B cell (primary cell): ENCODE data around the gene SEC24B. TPM values are rescaled to one million over a fixed set of nuclear protein-coding genes. Genes with fewer than 3 reads are reported as not detected.
"Not testable (repeated sequence)": the region's sequence is repeated elsewhere in the genome, so short reads cannot be mapped to it uniquely, and the experiment has no call there.

ENCODE experiments used
- ATAC-seq: fragments of 200-7000 bp; cut with Tn5 transposase; one replicate; pipeline ENCODE4 v1.10.0; 2021; ENCODE audit warnings: low read depth, mild to moderate bottlenecking, moderate number of reproducible peaks, moderate library complexity
- CTCF ChIA-PET: fragments of 350-600 bp; sonication (Branson Sonifier 250); formaldehyde crosslinking; loops from one replicate; lab custom pipeline; 2021; ENCODE audit warnings: antibody characterized with exemption, inconsistent platforms; lab: Charles Lee
- POLR2A ChIA-PET: fragments of 350-600 bp; sonication (Branson Sonifier 250); formaldehyde crosslinking; loops from one replicate; lab custom pipeline; 2021; ENCODE audit warnings: antibody characterized with exemption; lab: Charles Lee
- DNase-seq: peaks from one replicate; pipeline ENCODE4 v3.0.0; 2013
- H2AFZ ChIP-seq: 2 replicates; pipeline ENCODE4 v1.6.1; 2012; ENCODE audit warnings: mild to moderate bottlenecking, low read depth, low read length; ENCODE audit not compliant: insufficient read depth, poor library complexity, severe bottlenecking
- H3K27ac ChIP-seq, 2 donors: 1 replicate in 1 of 2; 2 replicates in 1 of 2; pipeline ENCODE4 v1.5.1; 2012 to 2013; ENCODE audit warnings: low read length in 2 of 2, mild to moderate bottlenecking in 2 of 2, moderate library complexity in 1 of 2
- H3K27me3 ChIP-seq, 4 experiments: fragments of 200-600 bp in 1 of 4; sonication (generic) in 1 of 4; replicated peaks in 1 of 4; 1 replicate in 2 of 4; 2 replicates in 2 of 4; pipeline versions ENCODE4 v1.6.1 to v1.7.0; 2013 to 2016; ENCODE audit warnings: low read length in 3 of 4, mild to moderate bottlenecking in 2 of 4, mixed read lengths in 1 of 4, moderate library complexity in 1 of 4; ENCODE audit not compliant: insufficient read depth in 4 of 4, control insufficient read depth in 3 of 4; ENCODE audit errors: control extremely low read depth in 1 of 4
- H3K36me3 ChIP-seq, 2 experiments: replicated peaks in 1 of 2; 1 replicate in 1 of 2; 2 replicates in 1 of 2; pipeline versions ENCODE4 v1.6.1 to v1.7.1; 2013; ENCODE audit warnings: low read length in 1 of 2; ENCODE audit not compliant: insufficient read depth in 2 of 2, control insufficient read depth in 1 of 2; ENCODE audit errors: control extremely low read depth in 1 of 2, extremely low read depth in 1 of 2
- H3K4me1 ChIP-seq, 2 donors: fragments of 200-600 bp in 1 of 2; sonication (generic) in 1 of 2; 1 replicate in 1 of 2; 2 replicates in 1 of 2; pipeline versions ENCODE4 v1.5.1 to v1.6.1; 2013 to 2017; ENCODE audit warnings: low read length in 2 of 2; ENCODE audit not compliant: control insufficient read depth in 2 of 2, insufficient read depth in 2 of 2
- H3K4me2 ChIP-seq: replicated peaks from 2 replicates; pipeline ENCODE3; 2012; ENCODE audit warnings: mild to moderate bottlenecking, low read depth, low read length; ENCODE audit not compliant: poor library complexity, severe bottlenecking
- H3K4me3 ChIP-seq, 5 experiments: fragments of 200-600 bp in 1 of 5; sonication (generic) in 1 of 5; 1 replicate in 3 of 5; 2 replicates in 2 of 5; pipeline versions ENCODE4 v1.5.1 to v1.7.0; 2011 to 2016; ENCODE audit warnings: low read length in 4 of 5, mild to moderate bottlenecking in 4 of 5, low read depth in 2 of 5, control low read depth in 1 of 5, moderate library complexity in 1 of 5; ENCODE audit not compliant: insufficient read depth in 1 of 5; ENCODE audit errors: control extremely low read depth in 1 of 5, extremely low read depth in 1 of 5
- H3K79me2 ChIP-seq: fragments of 200-600 bp; sonication (generic); one replicate; pipeline ENCODE4 v1.6.0; 2016; ENCODE audit warnings: low read length; ENCODE audit not compliant: control insufficient read depth, insufficient read depth
- H3K9ac ChIP-seq: fragments of 200-600 bp; sonication (generic); 2 replicates; pipeline ENCODE4 v1.6.1; 2017; ENCODE audit warnings: mild to moderate bottlenecking, low read length, moderate library complexity
- H3K9me3 ChIP-seq, 3 donors: one replicate each; pipeline versions ENCODE4 v1.6.1 to v1.7.1; 2013; ENCODE audit warnings: low read length in 2 of 3; ENCODE audit not compliant: control insufficient read depth in 2 of 3, insufficient read depth in 1 of 3; ENCODE audit errors: control extremely low read depth in 1 of 3
- H4K20me1 ChIP-seq: 2 replicates; pipeline ENCODE4 v1.6.0; 2012; ENCODE audit warnings: mild to moderate bottlenecking, low read length; ENCODE audit not compliant: insufficient read depth, control insufficient read depth, poor library complexity, severe bottlenecking
- H3K27ac Mint-ChIP-seq: one replicate; pipeline ENCODE4 v1.8.0; 2021; ENCODE audit warnings: mixed read lengths
- H3K27me3 Mint-ChIP-seq: one replicate; pipeline ENCODE4 v1.8.0; 2021; ENCODE audit warnings: mixed read lengths
- H3K4me1 Mint-ChIP-seq: one replicate; pipeline ENCODE4 v1.8.0; 2021; ENCODE audit warnings: mixed read lengths
- H3K4me3 Mint-ChIP-seq: one replicate; pipeline ENCODE4 v1.8.0; 2021; ENCODE audit warnings: mixed read lengths
- H3K9me3 Mint-ChIP-seq: one replicate; pipeline ENCODE4 v1.8.0; 2022; ENCODE audit warnings: mixed read lengths; ENCODE audit not compliant: insufficient read depth
- EZH2 ChIP-seq: IDR thresholded peaks from 2 replicates; pipeline ENCODE4 v1.6.1; 2012; ENCODE audit warnings: borderline replicate concordance, low read depth, mild to moderate bottlenecking, moderate library complexity, low read length; ENCODE audit not compliant: insufficient read depth, poor library complexity, severe bottlenecking
- WGBS: methylation state at CpG from one replicate; pipeline ENCODE4 v1.1.5; 2013; ENCODE audit warnings: missing lambda C conversion rate; ENCODE audit not compliant: insufficient coverage; 5-methylcytosine and 5-hydroxymethylcytosine counted together
- intact Hi-C: fragments of 100-400 bp; cut with micrococcal nuclease; formaldehyde crosslinking; loops from one replicate; pipeline ENCODE4 v1.10.0; 2022
- polyA plus RNA-seq: library from polyadenylated mRNA; depleted of rRNA; stranded (reverse); fragments of >200 nt; gene quantifications from 2 replicates; pipeline ENCODE4 v1.2.3, GENCODE V29; 2012
- total RNA-seq, 2 donors: library from RNA; stranded (reverse); fragments of 120-200 nt in 1 of 2; gene quantifications; 1 replicate in 1 of 2; 2 replicates in 1 of 2; pipeline versions ENCODE4 v1.2.3 to v1.2.4, GENCODE V29; 2013 to 2022
- TF ChIP-seq, protein P1 (sequence below): fragments of 200-600 bp; IDR thresholded peaks from one replicate; pipeline ENCODE4 v1.8.0; 2022; ENCODE audit warnings: antibody characterized with exemption, mild to moderate bottlenecking

Gene SEC24B
- total and polyA plus RNA-seq, 2 donors (not counting 1 experiment from before 2014, with no cell fraction given), result 22.6 to 46.4 TPM

- ChIA-PET CTCF (no interaction called here), POLR2A (no interaction called here)
- Histone ChIP-seq H3K4me3 (no peak overlapping the region), H3K9me3 (peaks cover 0 to 1% (median 0%) of the 10 kb centered on the region in 3 donors), H4K20me1 (peaks cover 76% of the 10 kb centered on the region), H3K4me1 (peaks cover 6 to 11% of the 10 kb centered on the region in 2 donors), H3K4me2 (no peak overlapping the region), H2AFZ (no peak overlapping the region), H3K36me3 (peaks cover 2 to 16% of the 10 kb centered on the region in 2 experiments), H3K9ac (no peak overlapping the region), H3K79me2 (peaks cover 100% of the 10 kb centered on the region), H3K27ac (no peak overlapping the region), H3K27me3 (no peaks in the 10 kb centered on the region)
- DNase-seq (no peak), ATAC-seq (no peak)
- Mint-ChIP-seq H3K27me3 (no peaks in the 10 kb centered on the region), H3K9me3 (no peaks in the 10 kb centered on the region), H3K4me1 (peaks cover 31% of the 10 kb centered on the region), H3K27ac (no peak overlapping the region), H3K4me3 (no peak overlapping the region)
- intact Hi-C loops, result no loop called here
- TF ChIP-seq EZH2, result no peak
- TF ChIP-seq, protein P1, sequence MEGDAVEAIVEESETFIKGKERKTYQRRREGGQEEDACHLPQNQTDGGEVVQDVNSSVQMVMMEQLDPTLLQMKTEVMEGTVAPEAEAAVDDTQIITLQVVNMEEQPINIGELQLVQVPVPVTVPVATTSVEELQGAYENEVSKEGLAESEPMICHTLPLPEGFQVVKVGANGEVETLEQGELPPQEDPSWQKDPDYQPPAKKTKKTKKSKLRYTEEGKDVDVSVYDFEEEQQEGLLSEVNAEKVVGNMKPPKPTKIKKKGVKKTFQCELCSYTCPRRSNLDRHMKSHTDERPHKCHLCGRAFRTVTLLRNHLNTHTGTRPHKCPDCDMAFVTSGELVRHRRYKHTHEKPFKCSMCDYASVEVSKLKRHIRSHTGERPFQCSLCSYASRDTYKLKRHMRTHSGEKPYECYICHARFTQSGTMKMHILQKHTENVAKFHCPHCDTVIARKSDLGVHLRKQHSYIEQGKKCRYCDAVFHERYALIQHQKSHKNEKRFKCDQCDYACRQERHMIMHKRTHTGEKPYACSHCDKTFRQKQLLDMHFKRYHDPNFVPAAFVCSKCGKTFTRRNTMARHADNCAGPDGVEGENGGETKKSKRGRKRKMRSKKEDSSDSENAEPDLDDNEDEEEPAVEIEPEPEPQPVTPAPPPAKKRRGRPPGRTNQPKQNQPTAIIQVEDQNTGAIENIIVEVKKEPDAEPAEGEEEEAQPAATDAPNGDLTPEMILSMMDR, result no peak
- no CpG with 5 or more reads among the region's 3 CpGs for WGBS
Observed at GRCh38 chr4:109451544-109452273, 18.1 kb downstream of the SEC24B start.

DNA sequence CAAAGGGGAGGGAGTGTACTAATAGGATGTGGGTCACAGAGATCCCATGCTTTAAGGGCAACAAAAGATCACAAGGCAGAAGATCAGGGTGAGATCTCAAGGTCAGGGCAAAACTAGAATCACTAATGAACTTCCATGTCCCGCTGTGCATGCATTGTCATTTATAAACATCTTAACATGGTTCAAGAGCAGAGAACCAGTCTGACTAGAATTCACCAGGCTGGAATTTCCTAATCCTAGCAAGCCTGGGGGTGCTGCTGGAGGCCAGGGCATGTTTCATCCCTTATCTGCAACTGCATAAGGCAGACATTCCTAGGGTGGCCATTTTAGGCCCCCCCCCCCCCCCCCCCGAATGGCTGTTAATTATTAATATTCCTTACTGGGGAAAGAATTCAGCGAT, 19.5 kb downstream of the SEC24B start:
- H3K27me3 Mint-ChIP-seq, intact Hi-C loops, H3K9me3 Mint-ChIP-seq, H3K9ac ChIP-seq, H3K4me2 ChIP-seq, POLR2A ChIA-PET, H2AFZ ChIP-seq, H3K4me3 Mint-ChIP-seq, DNase-seq, H3K4me1 ChIP-seq, H3K4me3 ChIP-seq, H3K27me3 ChIP-seq, H3K27ac Mint-ChIP-seq, CTCF ChIA-PET, H3K27ac ChIP-seq, ATAC-seq, H3K9me3 ChIP-seq: not testable (repeated sequence)
- Histone ChIP-seq H4K20me1 (peaks cover 86% of the 10 kb centered on the region), H3K36me3 (peaks cover 2 to 16% of the 10 kb centered on the region in 2 experiments), H3K79me2 (peaks cover 100% of the 10 kb centered on the region)
- 100% methylated on average over 1 of the region's 3 CpGs for WGBS
- H3K4me1 Mint-ChIP-seq, result peaks cover 24% of the 10 kb centered on the region
